H9 (cell line): Measurements from ENCODE around the gene ATP5MC2. TPM values are rescaled to one million over a fixed set of nuclear protein-coding genes. Genes with fewer than 3 reads are reported as not detected.

Experiments used
- DNase-seq: peaks from one replicate; pipeline ENCODE4 v3.0.0-alpha.2; 2017
- H2AFZ ChIP-seq: one replicate; pipeline ENCODE4 v1.6.1; 2013; ENCODE audit warnings: mild to moderate bottlenecking, low read length, control low read depth, moderate library complexity
- H2AK5ac ChIP-seq: 2 replicates; pipeline ENCODE4 v1.6.1; 2013; ENCODE audit warnings: low read length, control low read depth, mixed read lengths; ENCODE audit not compliant: insufficient read length
- H2BK120ac ChIP-seq: one replicate; pipeline ENCODE4 v1.6.1; 2013; ENCODE audit warnings: low read depth, mild to moderate bottlenecking, low read length, control low read depth, inconsistent platforms; ENCODE audit not compliant: poor library complexity, severe bottlenecking
- H2BK12ac ChIP-seq: 2 replicates; pipeline ENCODE4 v1.6.1; 2013; ENCODE audit warnings: low read length, control low read depth, mixed read lengths, low read depth; ENCODE audit not compliant: insufficient read length
- H2BK15ac ChIP-seq: 2 replicates; pipeline ENCODE4 v1.6.1; 2013; ENCODE audit warnings: low read depth, low read length, control low read depth
- H2BK20ac ChIP-seq: one replicate; pipeline ENCODE4 v1.6.1; 2013; ENCODE audit warnings: low read depth, mild to moderate bottlenecking, low read length, control low read depth, inconsistent platforms; ENCODE audit not compliant: poor library complexity, severe bottlenecking
- H2BK5ac ChIP-seq: 2 replicates; pipeline ENCODE4 v1.6.1; 2013; ENCODE audit warnings: low read length, control low read depth, mixed read lengths; ENCODE audit not compliant: insufficient read length
- H3K14ac ChIP-seq: 2 replicates; pipeline ENCODE4 v1.6.1; 2013; ENCODE audit warnings: low read length, control low read depth; ENCODE audit not compliant: insufficient read depth
- H3K18ac ChIP-seq: 2 replicates; pipeline ENCODE4 v1.6.1; 2013; ENCODE audit warnings: low read depth, mild to moderate bottlenecking, mixed read lengths, low read length, control low read depth; ENCODE audit not compliant: insufficient read length
- H3K23ac ChIP-seq: 2 replicates; pipeline ENCODE4 v1.6.1; 2013; ENCODE audit warnings: low read length, control low read depth, mixed read lengths, low read depth; ENCODE audit not compliant: insufficient read length
- H3K23me2 ChIP-seq: 2 replicates; pipeline ENCODE4 v1.6.1; 2013; ENCODE audit warnings: low read depth, mild to moderate bottlenecking, mixed read lengths, low read length, control low read depth; ENCODE audit not compliant: insufficient read length, poor library complexity, severe bottlenecking
- H3K27ac ChIP-seq: 2 replicates; pipeline ENCODE4 v1.5.1; 2013; ENCODE audit warnings: low read length, control low read depth, mixed read lengths, low read depth; ENCODE audit not compliant: insufficient read length
- H3K27me3 ChIP-seq: 2 replicates; pipeline ENCODE4 v1.6.1; 2013; ENCODE audit warnings: low read length, control low read depth, inconsistent platforms; ENCODE audit not compliant: insufficient read depth
- H3K4ac ChIP-seq: 2 replicates; pipeline ENCODE4 v1.6.1; 2013; ENCODE audit warnings: low read depth, mild to moderate bottlenecking, control low read depth, inconsistent platforms, low read length, moderate library complexity
- H3K4me1 ChIP-seq: 2 replicates; pipeline ENCODE4 v1.6.1; 2013; ENCODE audit warnings: low read length, control low read depth, inconsistent platforms; ENCODE audit not compliant: insufficient read depth
- H3K4me2 ChIP-seq: 2 replicates; pipeline ENCODE4 v1.6.1; 2013; ENCODE audit warnings: low read length, control low read depth, mixed read lengths; ENCODE audit not compliant: insufficient read length, insufficient read depth
- H3K56ac ChIP-seq: 2 replicates; pipeline ENCODE4 v1.6.1; 2013; ENCODE audit warnings: low read depth, mild to moderate bottlenecking, mixed read lengths, low read length, control low read depth; ENCODE audit not compliant: insufficient read length
- H3K79me1 ChIP-seq: 2 replicates; pipeline ENCODE4 v1.6.1; 2013; ENCODE audit warnings: low read depth, mild to moderate bottlenecking, moderate library complexity, low read length, control low read depth, inconsistent platforms; ENCODE audit not compliant: insufficient read depth, poor library complexity, severe bottlenecking
- H3K79me2 ChIP-seq: 2 replicates; pipeline ENCODE4 v1.6.1; 2013; ENCODE audit warnings: low read length, control low read depth, inconsistent platforms; ENCODE audit not compliant: insufficient read depth
- H3K9ac ChIP-seq: 2 replicates; pipeline ENCODE4 v1.6.1; 2013; ENCODE audit warnings: low read length, control low read depth, mixed read lengths; ENCODE audit not compliant: insufficient read length; ENCODE audit errors: extremely low read depth
- H3K9me3 ChIP-seq: one replicate; pipeline ENCODE4 v1.6.1; 2013; ENCODE audit warnings: low read depth, low read length, inconsistent platforms; ENCODE audit not compliant: control insufficient read depth
- H3T11ph ChIP-seq: one replicate; pipeline ENCODE4 v1.6.1; 2013; ENCODE audit warnings: mild to moderate bottlenecking, low read length, control low read depth, inconsistent platforms
- H4K20me1 ChIP-seq: one replicate; pipeline ENCODE4 v1.6.1; 2013; ENCODE audit not compliant: control insufficient read depth, insufficient read length, insufficient read depth
- H4K5ac ChIP-seq: 2 replicates; pipeline ENCODE4 v1.6.1; 2013; ENCODE audit warnings: low read depth, mild to moderate bottlenecking, mixed read lengths, low read length, control low read depth; ENCODE audit not compliant: insufficient read length
- H4K8ac ChIP-seq: replicated peaks from 2 replicates; pipeline ENCODE4 v1.6.1; 2013; ENCODE audit warnings: low read length, control low read depth, mixed read lengths, low read depth; ENCODE audit not compliant: insufficient read length
- H4K91ac ChIP-seq: 2 replicates; pipeline ENCODE4 v1.6.1; 2013; ENCODE audit warnings: low read depth, mild to moderate bottlenecking, moderate library complexity, mixed read lengths, low read length, control low read depth; ENCODE audit not compliant: insufficient read length
- H3K27ac Mint-ChIP-seq, 3 experiments: 2 replicates in 2 of 3; 3 replicates in 1 of 3; pipeline ENCODE4 v1.8.0; 2020 to 2021; ENCODE audit warnings: mixed read lengths in 3 of 3, mild to moderate bottlenecking in 1 of 3, moderate library complexity in 1 of 3
- H3K27me3 Mint-ChIP-seq: 2 replicates; pipeline ENCODE4 v1.8.0; 2021; ENCODE audit warnings: low read depth, mild to moderate bottlenecking, moderate library complexity, mixed read lengths
- H3K36me3 Mint-ChIP-seq, 3 experiments: 2 replicates in 2 of 3; 3 replicates in 1 of 3; pipeline ENCODE4 v1.8.0; 2020 to 2021; ENCODE audit warnings: low read depth in 3 of 3, mixed read lengths in 3 of 3; ENCODE audit not compliant: insufficient read depth in 1 of 3
- H3K4me1 Mint-ChIP-seq, 2 experiments: 2 replicates each; pipeline ENCODE4 v1.8.0; 2020; ENCODE audit warnings: mixed read lengths in 2 of 2
- H3K4me3 Mint-ChIP-seq, 2 experiments: 2 replicates in 1 of 2; 3 replicates in 1 of 2; pipeline ENCODE4 v1.8.0; 2020 to 2021; ENCODE audit warnings: mild to moderate bottlenecking in 2 of 2, mixed read lengths in 2 of 2, moderate library complexity in 1 of 2
- H3K9me3 Mint-ChIP-seq, 2 experiments: 2 replicates in 1 of 2; 3 replicates in 1 of 2; pipeline ENCODE4 v1.8.0; 2020; ENCODE audit warnings: mild to moderate bottlenecking in 2 of 2, mixed read lengths in 2 of 2, moderate library complexity in 1 of 2
- CTCF ChIP-seq: fragments of 200-600 bp; sonication (generic); conservative IDR thresholded peaks from 3 replicates; pipeline ENCODE4 v1.8.0; 2021; ENCODE audit warnings: antibody characterized with exemption, mild to moderate bottlenecking
- WGBS: extraction: QIAGEN DNeasy Blood & Tissue Kit; methylation state at CpG from one replicate; pipeline ENCODE4 v1.1.7; 2013; ENCODE audit warnings: missing lambda C conversion rate, low lambda C conversion rate, mixed read lengths; ENCODE audit not compliant: insufficient read length; ENCODE audit errors: extremely low coverage; 5-methylcytosine and 5-hydroxymethylcytosine counted together
- total RNA-seq: library from RNA; stranded (reverse); gene quantifications from 2 replicates; pipeline ENCODE4 v1.2.1, GENCODE V29; 2021

ATP5MC2 gene
- total RNA-seq, 1 experiment from 2014 or later: 379 TPM

DNA sequence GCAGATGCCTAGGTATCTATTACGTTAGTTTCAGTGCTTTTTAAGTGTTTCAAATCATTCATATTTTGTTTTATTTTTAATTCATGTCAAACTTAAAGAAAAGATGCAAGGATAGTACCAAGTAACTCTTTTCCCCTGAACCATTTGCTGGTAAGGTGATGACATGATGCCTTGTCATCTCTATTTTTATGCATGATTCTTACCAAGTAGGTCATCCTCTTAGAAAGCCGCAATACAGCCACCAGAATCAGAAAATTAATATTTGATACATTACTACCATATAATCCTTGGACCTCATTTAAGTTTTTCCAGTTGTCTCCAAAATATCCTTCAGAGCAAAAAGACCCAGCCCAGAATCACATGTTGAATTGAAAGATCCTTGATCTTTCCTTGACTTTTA is 22.3 kb downstream of the ATP5MC2 start:
- Mint-ChIP-seq H3K36me3 (no peaks in the 10 kb centered on the region), H3K27me3 (no peaks in the 10 kb centered on the region), H3K9me3 (no peaks in the 10 kb centered on the region), H3K4me1 (peaks cover 4 to 12% of the 10 kb centered on the region in 2 experiments), H3K4me3 (no peak overlapping the region), H3K27ac (no peak overlapping the region)
- Histone ChIP-seq H3K14ac (no peak overlapping the region), H3K56ac (no peak overlapping the region), H3K27me3 (no peaks in the 10 kb centered on the region), H4K20me1 (no peaks in the 10 kb centered on the region), H3K23me2 (no peaks in the 10 kb centered on the region), H2AFZ (no peak overlapping the region), H4K91ac (no peak overlapping the region), H3K23ac (no peak overlapping the region), H3K4me1 (no peaks in the 10 kb centered on the region), H3K9me3 (no peaks in the 10 kb centered on the region), H4K5ac (no peak overlapping the region), H3K4me2 (no peak overlapping the region), H2AK5ac (no peak overlapping the region), H2BK20ac (no peak overlapping the region), H3K18ac (no peak overlapping the region), H2BK12ac (no peak overlapping the region), H3T11ph (no peak overlapping the region), H3K79me1 (no peaks in the 10 kb centered on the region), H3K4ac (no peak overlapping the region), H3K9ac (no peak overlapping the region), H4K8ac (no peak overlapping the region), H3K27ac (no peak overlapping the region), H3K79me2 (no peaks in the 10 kb centered on the region), H2BK15ac (no peak overlapping the region), H2BK120ac (no peak overlapping the region), H2BK5ac (no peak overlapping the region)
- TF ChIP-seq CTCF: no peak
- no CpG with 5 or more reads among the region's 2 CpGs for WGBS
- DNase-seq: no peak
